Measurements from ENCODE around the gene LSMEM2.

Gene LSMEM2

GRCh38 chr3:50248387-50248786, 30.5 kb upstream of the LSMEM2 start:
- no peaks in the 10 kb centered on the region for H3K27me3 ChIP-seq (ENCODE audit: insufficient read depth, low read depth, severe bottlenecking)
- H3K9me3 ChIP-seq (ENCODE audit: severe bottlenecking): no peaks in the 10 kb centered on the region
- TF ChIP-seq CTCF (IDR thresholded peaks at IDR 0.05; ENCODE audit: low read depth, low read length): no peak
- H3K27ac ChIP-seq: no peak overlapping the region
- H3K36me3 ChIP-seq: peaks cover 23% of the 10 kb centered on the region
- DNase-seq: no peak
- no peak overlapping the region for H3K4me3 ChIP-seq (ENCODE audit: low read depth, low read length)

DNA sequence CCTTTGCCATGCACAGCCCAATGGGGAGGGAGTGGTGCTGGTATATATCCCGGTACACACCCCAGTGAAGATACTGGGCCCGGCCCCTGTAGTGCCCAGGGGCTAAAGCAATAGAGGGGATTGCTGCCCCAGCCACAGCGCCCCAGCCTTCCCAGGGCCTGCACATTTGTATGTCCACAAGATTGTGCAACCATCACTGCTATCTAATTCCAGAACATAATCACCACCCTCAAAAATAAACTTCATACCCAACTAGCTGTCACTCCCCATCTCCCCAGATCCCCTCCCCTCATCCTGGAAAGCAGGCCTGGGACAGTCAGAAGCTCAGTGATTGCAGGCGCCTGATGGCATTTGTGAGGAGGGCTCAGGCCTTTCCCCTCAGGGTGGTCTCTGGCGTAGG, 29.4 kb upstream of the LSMEM2 start:
- H3K27ac ChIP-seq: no peak overlapping the region

DNA sequence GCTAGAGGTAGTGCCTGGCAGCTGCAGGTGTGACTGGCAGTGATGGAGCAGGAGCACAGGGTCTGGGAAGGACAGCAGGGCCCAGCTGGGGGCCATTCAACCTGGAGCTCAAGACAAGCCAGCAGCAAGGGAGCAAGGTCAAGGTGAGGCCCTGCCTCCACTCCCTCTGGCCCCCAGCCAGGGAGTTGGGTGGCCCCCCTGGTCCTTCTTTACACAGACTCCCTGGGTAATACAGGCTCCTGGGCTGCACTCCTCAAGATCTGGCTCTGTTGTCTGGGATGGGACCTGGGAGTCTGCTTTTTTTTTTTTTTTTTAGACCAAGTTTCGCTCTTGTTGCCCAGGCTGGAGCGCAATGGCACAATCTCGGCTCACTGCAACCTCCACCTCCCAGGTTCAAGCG, 28.4 kb upstream of the LSMEM2 start:
- no peak for DNase-seq
- H3K27me3 ChIP-seq (ENCODE audit: insufficient read depth, low read depth, severe bottlenecking): no peaks in the 10 kb centered on the region
- H3K27ac ChIP-seq: no peak overlapping the region
- no peak overlapping the region for H3K4me3 ChIP-seq (ENCODE audit: low read depth, low read length)
- no peak for TF ChIP-seq CTCF (IDR thresholded peaks at IDR 0.05; ENCODE audit: low read depth, low read length)
- peaks cover 29% of the 10 kb centered on the region for H3K36me3 ChIP-seq
- H3K9me3 ChIP-seq (ENCODE audit: severe bottlenecking): no peaks in the 10 kb centered on the region

More for the DNA sequence above, 29.4 kb upstream of the LSMEM2 start:
- H3K4me3 ChIP-seq (ENCODE audit: low read depth, low read length): no peak overlapping the region
- TF ChIP-seq CTCF (IDR thresholded peaks at IDR 0.05; ENCODE audit: low read depth, low read length): no peak
- H3K36me3 ChIP-seq: peaks cover 25% of the 10 kb centered on the region
- H3K9me3 ChIP-seq (ENCODE audit: severe bottlenecking): no peaks in the 10 kb centered on the region
- DNase-seq: no peak
- no peaks in the 10 kb centered on the region for H3K27me3 ChIP-seq (ENCODE audit: insufficient read depth, low read depth, severe bottlenecking)

DNA sequence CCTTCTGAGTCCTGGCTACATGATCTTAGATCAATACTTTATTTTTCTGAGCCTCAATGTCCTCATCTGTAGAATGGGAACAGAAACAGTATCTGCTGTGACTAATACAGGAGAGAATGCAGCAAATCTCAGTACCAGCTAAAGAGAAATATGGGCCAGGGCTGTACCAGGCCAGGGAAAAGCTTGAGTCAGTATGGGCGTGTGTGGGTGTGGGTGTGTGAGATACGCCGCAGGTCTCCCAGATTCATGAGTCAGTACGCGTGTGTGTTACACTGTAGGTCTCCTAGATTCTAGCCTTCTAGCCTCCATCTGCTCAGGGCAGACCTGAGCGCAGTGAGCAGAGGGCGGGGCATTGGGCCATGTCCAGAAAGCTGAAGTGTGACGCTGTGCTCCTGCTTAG, 27.7 kb upstream of the LSMEM2 start:
- Histone ChIP-seq H3K4me3 (ENCODE audit: low read depth, low read length) (no peak overlapping the region), H3K36me3 (peaks cover 30% of the 10 kb centered on the region), H3K9me3 (ENCODE audit: severe bottlenecking) (no peaks in the 10 kb centered on the region), H3K27ac (no peak overlapping the region), H3K27me3 (ENCODE audit: insufficient read depth, low read depth, severe bottlenecking) (no peaks in the 10 kb centered on the region)
- DNase-seq: no peak
- no peak for TF ChIP-seq CTCF (IDR thresholded peaks at IDR 0.05; ENCODE audit: low read depth, low read length)

DNA sequence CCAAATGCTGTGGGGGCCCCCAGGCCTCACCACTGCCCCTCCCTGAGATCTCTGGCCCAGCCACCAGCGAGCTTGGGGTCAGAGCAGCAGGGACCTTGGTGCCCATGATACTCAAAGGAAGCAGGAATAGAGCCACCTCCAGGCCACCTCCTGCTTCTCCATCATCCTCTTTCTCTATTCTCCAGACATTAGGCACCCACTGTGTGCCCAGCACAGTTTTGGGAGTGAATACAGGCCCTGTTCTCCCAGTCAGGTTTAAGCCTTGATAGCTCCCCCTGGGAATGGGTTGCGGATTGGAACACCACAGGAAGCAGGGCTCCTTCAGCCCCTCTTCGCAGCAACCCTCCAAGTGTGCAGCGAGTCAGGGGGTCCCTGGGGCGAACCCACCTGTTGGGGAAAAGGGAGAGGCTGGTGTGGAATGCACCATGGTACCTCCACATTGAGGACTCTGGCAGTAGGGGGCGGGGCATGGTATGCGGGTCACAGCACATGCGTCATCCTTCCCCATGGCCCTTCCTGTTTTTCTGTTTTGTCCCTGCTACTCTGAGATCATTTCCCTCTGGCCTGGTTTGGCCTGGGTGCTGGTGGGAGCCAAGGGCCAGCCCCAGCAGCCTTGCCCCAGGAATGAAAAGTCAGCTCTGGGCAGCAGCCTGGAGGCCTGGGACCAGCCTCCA, 24.2 kb upstream of the LSMEM2 start:
- no peak for DNase-seq
- no peak for TF ChIP-seq CTCF (IDR thresholded peaks at IDR 0.05; ENCODE audit: low read depth, low read length)
- Histone ChIP-seq H3K4me3 (ENCODE audit: low read depth, low read length) (no peak overlapping the region), H3K36me3 (peaks cover 42% of the 10 kb centered on the region), H3K27me3 (ENCODE audit: insufficient read depth, low read depth, severe bottlenecking) (no peaks in the 10 kb centered on the region), H3K9me3 (ENCODE audit: severe bottlenecking) (no peaks in the 10 kb centered on the region), H3K27ac (no peak overlapping the region)

DNA sequence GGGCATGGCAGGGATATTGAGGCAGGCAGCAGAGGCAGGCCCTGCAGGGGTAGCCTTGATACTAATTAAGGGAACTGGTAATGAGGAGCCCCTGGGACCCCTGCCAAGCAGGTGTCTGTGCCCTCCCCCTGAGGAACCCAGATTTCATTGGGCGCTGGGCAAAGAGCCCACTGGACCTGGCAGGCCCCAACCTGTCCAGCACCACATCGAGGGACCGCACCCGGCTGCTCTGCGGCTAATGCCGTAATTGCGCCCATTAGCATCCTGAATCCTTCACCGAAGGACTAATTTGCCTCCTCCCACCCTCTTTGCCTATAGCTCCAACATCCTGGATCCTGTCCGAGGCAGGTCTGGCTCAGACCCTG, 23.7 kb upstream of the LSMEM2 start:
- H3K36me3 ChIP-seq: peaks cover 43% of the 10 kb centered on the region
- no peak overlapping the region for H3K27ac ChIP-seq
- DNase-seq: no peak
- no peak for TF ChIP-seq CTCF (IDR thresholded peaks at IDR 0.05; ENCODE audit: low read depth, low read length)
- no peaks in the 10 kb centered on the region for H3K9me3 ChIP-seq (ENCODE audit: severe bottlenecking)
- H3K27me3 ChIP-seq (ENCODE audit: insufficient read depth, low read depth, severe bottlenecking): no peaks in the 10 kb centered on the region
- H3K4me3 ChIP-seq (ENCODE audit: low read depth, low read length): no peak overlapping the region

Measured in WERI-Rb-1 (cell line).